GM12874 (cell line): Measurements from ENCODE around the gene MYH10.

ENCODE experiments used
- TF ChIP-seq, protein P1 (sequence below): IDR thresholded peaks from 2 replicates; pipeline ENCODE4 v1.5.1; 2011; ENCODE audit warnings: low read depth, mild to moderate bottlenecking, control low read depth, low read length, moderate library complexity; ENCODE audit not compliant: insufficient read depth

MYH10 gene

GRCh38 chr17:8629371-8630226, 926 bp downstream of the MYH10 start:
- TF ChIP-seq, protein P1, sequence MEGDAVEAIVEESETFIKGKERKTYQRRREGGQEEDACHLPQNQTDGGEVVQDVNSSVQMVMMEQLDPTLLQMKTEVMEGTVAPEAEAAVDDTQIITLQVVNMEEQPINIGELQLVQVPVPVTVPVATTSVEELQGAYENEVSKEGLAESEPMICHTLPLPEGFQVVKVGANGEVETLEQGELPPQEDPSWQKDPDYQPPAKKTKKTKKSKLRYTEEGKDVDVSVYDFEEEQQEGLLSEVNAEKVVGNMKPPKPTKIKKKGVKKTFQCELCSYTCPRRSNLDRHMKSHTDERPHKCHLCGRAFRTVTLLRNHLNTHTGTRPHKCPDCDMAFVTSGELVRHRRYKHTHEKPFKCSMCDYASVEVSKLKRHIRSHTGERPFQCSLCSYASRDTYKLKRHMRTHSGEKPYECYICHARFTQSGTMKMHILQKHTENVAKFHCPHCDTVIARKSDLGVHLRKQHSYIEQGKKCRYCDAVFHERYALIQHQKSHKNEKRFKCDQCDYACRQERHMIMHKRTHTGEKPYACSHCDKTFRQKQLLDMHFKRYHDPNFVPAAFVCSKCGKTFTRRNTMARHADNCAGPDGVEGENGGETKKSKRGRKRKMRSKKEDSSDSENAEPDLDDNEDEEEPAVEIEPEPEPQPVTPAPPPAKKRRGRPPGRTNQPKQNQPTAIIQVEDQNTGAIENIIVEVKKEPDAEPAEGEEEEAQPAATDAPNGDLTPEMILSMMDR: no peak

DNA sequence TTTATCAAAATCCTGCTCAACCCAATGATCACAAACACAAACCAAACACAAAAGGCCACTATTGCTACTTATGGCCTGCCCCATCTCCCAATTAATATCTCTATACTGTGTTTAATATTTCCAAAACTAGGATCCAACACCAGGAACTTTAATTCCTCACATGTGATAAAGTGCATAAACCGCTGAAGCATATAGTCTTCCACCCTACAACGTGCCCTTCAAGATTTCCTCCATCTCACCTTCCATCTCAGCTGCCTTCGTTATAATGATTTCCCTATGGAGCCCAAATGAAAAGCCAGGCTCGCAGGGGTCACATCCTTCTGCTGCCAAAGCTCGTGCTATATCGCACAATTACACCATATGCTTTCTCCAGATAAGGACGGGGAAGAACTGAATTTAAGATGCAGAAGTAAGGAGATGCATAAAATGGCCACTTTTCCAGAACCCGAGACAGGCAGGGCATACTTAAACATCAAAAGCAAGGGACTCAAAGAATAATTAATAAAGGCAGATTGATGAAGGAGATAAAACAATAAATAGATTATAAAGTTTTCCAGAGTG, 1.8 kb downstream of the MYH10 start:
- TF ChIP-seq, protein P1: no peak

DNA sequence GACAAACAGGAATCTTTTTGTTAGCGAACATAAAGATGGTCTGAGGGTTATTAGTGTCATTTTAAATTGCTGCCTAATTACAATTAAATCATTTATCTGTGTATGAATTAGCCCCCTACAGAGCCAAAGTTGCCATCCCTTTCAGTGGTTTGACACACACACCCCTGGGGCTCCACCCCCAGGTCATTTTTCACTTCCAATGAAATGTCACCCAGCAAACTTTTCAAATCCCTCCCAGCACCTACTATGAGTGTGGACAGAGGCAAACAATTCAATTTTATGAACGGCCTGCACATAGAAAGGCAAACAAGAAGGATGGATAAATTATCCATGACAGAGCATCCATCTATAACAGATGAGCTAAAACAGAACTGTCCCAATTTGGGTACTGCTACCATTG, 2.4 kb downstream of the MYH10 start:
- TF ChIP-seq, protein P1: no peak

DNA sequence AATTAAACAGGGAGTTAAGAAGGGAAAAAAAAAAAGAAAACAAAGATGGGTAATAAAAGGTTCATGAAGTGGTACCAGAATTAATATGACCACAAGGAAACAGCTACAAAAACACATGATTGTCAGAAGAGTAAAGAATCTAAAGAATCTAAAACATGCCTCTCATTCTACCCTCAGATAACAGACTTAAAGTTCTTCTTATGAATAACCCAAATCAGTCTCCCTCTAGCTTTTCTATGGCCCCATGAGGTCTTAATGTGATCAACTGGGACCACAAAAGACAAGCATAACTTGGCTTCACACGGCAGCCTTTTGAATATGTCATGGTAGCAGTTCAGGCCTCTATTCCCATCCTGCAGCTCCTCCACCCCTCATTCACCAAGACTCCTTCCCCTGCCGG, 6.9 kb downstream of the MYH10 start:
- TF ChIP-seq, protein P1: no peak

- TF ChIP-seq, protein P1: no peak
Observed at GRCh38 chr17:8622191-8622590, 8.3 kb downstream of the MYH10 start.

DNA sequence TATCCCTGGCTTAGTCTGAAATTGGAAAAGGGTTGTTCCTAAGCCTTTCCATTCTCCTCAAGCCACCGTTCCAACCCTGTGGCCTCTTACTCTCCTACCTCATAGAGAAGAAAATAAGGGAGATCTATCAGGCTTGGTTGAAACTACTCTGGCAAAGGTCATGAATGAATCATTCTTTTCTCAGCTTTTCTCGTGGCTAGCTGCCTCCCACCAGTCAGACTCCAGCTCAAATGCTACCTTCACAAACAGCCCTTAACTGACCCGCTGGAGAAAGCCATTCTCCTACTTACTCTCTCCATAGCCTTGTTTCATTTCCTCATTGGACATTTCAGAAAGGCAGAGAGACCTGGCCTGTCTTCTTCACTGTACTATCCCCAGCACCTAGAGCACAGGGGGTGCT, 8.9 kb downstream of the MYH10 start:
- TF ChIP-seq, protein P1: no peak

DNA sequence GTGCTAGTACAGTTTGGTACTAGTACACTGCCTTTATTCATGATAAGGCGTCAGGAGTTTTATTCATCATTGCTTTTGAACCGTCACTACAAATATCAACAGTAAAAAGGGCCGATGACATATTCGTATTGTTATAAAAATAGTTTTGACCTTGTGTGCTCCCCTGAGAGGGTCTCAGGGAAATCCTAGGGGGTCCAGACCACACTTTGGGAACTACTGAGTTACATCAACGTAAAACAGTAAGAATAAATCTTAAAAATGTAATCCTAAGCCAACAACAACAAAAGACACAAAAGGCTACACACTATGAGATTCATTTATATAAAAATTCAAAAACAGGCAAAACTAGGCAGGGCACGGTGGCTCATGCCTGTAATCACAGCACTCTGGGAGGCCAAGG, 11.2 kb downstream of the MYH10 start:
- TF ChIP-seq, protein P1: no peak
